Peyer's patch (tissue), 4 donors: ENCODE measurements around the gene IRF4.

Experiments
- CTCF ChIP-seq, 6 experiments: fragments of 450-650 bp in 4 of 6; fragments of 200-600 bp in 2 of 6; sonication (generic) in 1 of 6; IDR thresholded peaks; one replicate each; pipeline ENCODE4 v1.5.1; 2017 to 2019; ENCODE audit warnings: antibody characterized with exemption in 6 of 6, mild to moderate bottlenecking in 3 of 6, moderate library complexity in 1 of 6
- POLR2A ChIP-seq, 2 donors: fragments of 450-650 bp; IDR thresholded peaks; one replicate each; pipeline ENCODE4 v1.5.1; 2017; ENCODE audit warnings: antibody characterized with exemption in 2 of 2, mild to moderate bottlenecking in 2 of 2, moderate library complexity in 2 of 2

GRCh38 chr6:399785-400534 is 8.4 kb downstream of the IRF4 start:
- no peak for TF ChIP-seq CTCF (IDR thresholded peaks at IDR 0.05)
- TF ChIP-seq POLR2A (IDR thresholded peaks at IDR 0.05) = no peak
